ENCODE data around the gene BCL2L13. TPM values are rescaled to one million over a fixed set of nuclear protein-coding genes. Genes with fewer than 3 reads are reported as not detected.

Gene BCL2L13
- total RNA-seq, 1 experiment from 2014 or later, result 26.0 TPM

DNA sequence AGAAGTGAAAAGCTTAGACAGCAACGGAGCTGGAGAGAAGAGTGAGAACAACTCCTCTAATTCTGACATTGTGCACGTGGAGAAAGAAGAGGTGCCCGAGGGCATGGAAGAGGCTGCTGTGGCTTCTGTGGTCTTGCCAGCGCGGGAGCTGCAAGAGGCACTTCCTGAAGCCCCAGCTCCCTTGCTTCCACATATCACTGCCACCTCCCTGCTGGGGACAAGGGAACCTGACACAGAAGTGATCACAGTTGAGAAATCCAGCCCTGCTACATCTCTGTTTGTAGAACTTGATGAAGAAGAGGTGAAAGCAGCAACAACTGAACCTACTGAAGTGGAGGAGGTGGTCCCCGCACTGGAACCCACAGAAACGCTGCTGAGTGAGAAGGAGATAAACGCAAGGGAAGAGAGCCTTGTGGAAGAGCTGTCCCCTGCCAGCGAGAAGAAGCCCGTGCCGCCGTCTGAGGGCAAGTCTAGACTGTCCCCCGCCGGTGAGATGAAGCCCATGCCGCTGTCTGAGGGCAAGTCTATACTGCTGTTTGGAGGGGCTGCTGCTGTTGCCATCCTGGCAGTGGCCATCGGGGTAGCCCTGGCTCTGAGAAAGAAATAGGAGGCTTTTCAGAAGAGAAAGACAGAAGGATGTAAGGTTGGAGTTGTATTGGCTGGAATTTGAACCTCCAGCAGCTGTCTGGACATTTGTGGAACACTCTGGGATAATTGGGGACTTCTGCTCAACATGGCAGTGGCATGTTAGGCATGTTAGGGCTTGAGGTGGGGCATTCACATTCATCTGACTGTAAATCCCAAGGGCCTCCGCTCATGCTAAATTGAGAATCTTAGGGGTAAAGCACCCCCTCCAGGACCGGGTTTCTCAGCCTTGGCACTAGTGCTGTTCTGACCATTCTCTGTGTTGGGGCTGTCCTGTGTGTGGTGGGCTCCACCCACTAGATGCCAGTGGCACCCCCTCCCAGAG is 88.7 kb downstream of the BCL2L13 start:
- Histone ChIP-seq H2BK15ac (ENCODE audit: low read depth, low read length) (no peak overlapping the region), H4K8ac (replicated peaks; ENCODE audit: insufficient read length, low read depth, low read length) (no peak overlapping the region), H3K4me1 (ENCODE audit: insufficient read depth, low read length) (no peaks in the 10 kb centered on the region), H2BK12ac (ENCODE audit: insufficient read length, low read depth, low read length) (no peak overlapping the region), H3K18ac (ENCODE audit: insufficient read length, low read depth, low read length) (no peak overlapping the region), H4K91ac (ENCODE audit: insufficient read length, low read depth, low read length) (no peak overlapping the region), H2BK20ac (ENCODE audit: low read depth, low read length, poor library complexity, severe bottlenecking) (no peak overlapping the region), H3K9ac (ENCODE audit: extremely low read depth, insufficient read length, low read length) (no peak overlapping the region), H3K23me2 (ENCODE audit: insufficient read length, low read depth, low read length, poor library complexity, severe bottlenecking) (no peaks in the 10 kb centered on the region), H3K4ac (ENCODE audit: low read depth, low read length) (no peak overlapping the region), H3K4me2 (ENCODE audit: insufficient read depth, insufficient read length, low read length) (no peak overlapping the region), H3K79me2 (ENCODE audit: insufficient read depth, low read length) (no peaks in the 10 kb centered on the region), H2AK5ac (ENCODE audit: insufficient read length, low read length) (no peak overlapping the region), H4K5ac (ENCODE audit: insufficient read length, low read depth, low read length) (no peak overlapping the region), H2BK120ac (ENCODE audit: low read depth, low read length, poor library complexity, severe bottlenecking) (no peak overlapping the region), H3T11ph (ENCODE audit: low read length) (no peak overlapping the region), H2AFZ (ENCODE audit: low read length) (no peak overlapping the region), H3K27me3 (ENCODE audit: insufficient read depth, low read length) (no peaks in the 10 kb centered on the region), H3K9me3 (ENCODE audit: control insufficient read depth, low read depth, low read length) (no peaks in the 10 kb centered on the region), H3K56ac (ENCODE audit: insufficient read length, low read depth, low read length) (no peak overlapping the region), H4K20me1 (ENCODE audit: control insufficient read depth, insufficient read depth, insufficient read length) (no peaks in the 10 kb centered on the region), H3K14ac (ENCODE audit: insufficient read depth, low read length) (no peak overlapping the region), H2BK5ac (ENCODE audit: insufficient read length, low read length) (no peak overlapping the region), H3K79me1 (ENCODE audit: insufficient read depth, low read depth, low read length, poor library complexity, severe bottlenecking) (no peaks in the 10 kb centered on the region), H3K27ac (ENCODE audit: insufficient read length, low read depth, low read length) (no peak overlapping the region), H3K23ac (ENCODE audit: insufficient read length, low read depth, low read length) (no peak overlapping the region)
- no peaks in the 10 kb centered on the region for H3K9me3 Mint-ChIP-seq
- TF ChIP-seq, protein P1, sequence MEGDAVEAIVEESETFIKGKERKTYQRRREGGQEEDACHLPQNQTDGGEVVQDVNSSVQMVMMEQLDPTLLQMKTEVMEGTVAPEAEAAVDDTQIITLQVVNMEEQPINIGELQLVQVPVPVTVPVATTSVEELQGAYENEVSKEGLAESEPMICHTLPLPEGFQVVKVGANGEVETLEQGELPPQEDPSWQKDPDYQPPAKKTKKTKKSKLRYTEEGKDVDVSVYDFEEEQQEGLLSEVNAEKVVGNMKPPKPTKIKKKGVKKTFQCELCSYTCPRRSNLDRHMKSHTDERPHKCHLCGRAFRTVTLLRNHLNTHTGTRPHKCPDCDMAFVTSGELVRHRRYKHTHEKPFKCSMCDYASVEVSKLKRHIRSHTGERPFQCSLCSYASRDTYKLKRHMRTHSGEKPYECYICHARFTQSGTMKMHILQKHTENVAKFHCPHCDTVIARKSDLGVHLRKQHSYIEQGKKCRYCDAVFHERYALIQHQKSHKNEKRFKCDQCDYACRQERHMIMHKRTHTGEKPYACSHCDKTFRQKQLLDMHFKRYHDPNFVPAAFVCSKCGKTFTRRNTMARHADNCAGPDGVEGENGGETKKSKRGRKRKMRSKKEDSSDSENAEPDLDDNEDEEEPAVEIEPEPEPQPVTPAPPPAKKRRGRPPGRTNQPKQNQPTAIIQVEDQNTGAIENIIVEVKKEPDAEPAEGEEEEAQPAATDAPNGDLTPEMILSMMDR (conservative IDR thresholded peaks at IDR 0.05), result no peak
- peak overlapping the region in 1 of 3 experiments; percentile 82; a peak in 1 of 7 replicates for H3K27ac Mint-ChIP-seq
- H3K4me3 Mint-ChIP-seq, result no peak overlapping the region
- DNase-seq, result no peak
- H3K36me3 Mint-ChIP-seq (ENCODE audit: insufficient read depth in 1 of 3, low read depth in 3 of 3), result peaks cover 6 to 24% (median 24%) of the 10 kb centered on the region in 3 experiments; a peak in 6 of 7 replicates
- H3K27me3 Mint-ChIP-seq (ENCODE audit: low read depth), result no peaks in the 10 kb centered on the region
- no CpG with 5 or more reads among the region's 18 CpGs for WGBS (ENCODE audit: extremely low coverage, insufficient read length, low lambda C conversion rate)
- no peaks in the 10 kb centered on the region for H3K4me1 Mint-ChIP-seq
